GM12864 (cell line): ENCODE results near the gene NHLH1.

Experiments used
- DNase-seq: peaks from one replicate; pipeline ENCODE4 v3.0.0-alpha.2; 2011; ENCODE audit warnings: low read depth
- H3K4me3 ChIP-seq: 2 replicates; pipeline ENCODE4 v1.5.1; 2011; ENCODE audit warnings: mild to moderate bottlenecking, low read depth, low read length, control low read depth
- CTCF ChIP-seq: IDR thresholded peaks from 2 replicates; pipeline ENCODE4 v1.5.1; 2011; ENCODE audit warnings: low read depth, mild to moderate bottlenecking, moderate library complexity, low read length, control low read depth, inconsistent platforms; ENCODE audit errors: missing control alignments

The NHLH1 gene

GRCh38 chr1:160410406-160411005 is 43.6 kb downstream of the NHLH1 start:
- no peak overlapping the region for H3K4me3 ChIP-seq
- TF ChIP-seq CTCF, result no peak
- no peak for DNase-seq

- H3K4me3 ChIP-seq, result no peak overlapping the region
- no peak for DNase-seq
- TF ChIP-seq CTCF, result no peak
These were observed 44.6 kb downstream of the NHLH1 start for GRCh38 chr1:160411271-160412027.

GRCh38 chr1:160412028-160412362 is 45.1 kb downstream of the NHLH1 start:
- DNase-seq, result no peak
- H3K4me3 ChIP-seq, result no peak overlapping the region
- TF ChIP-seq CTCF, result no peak

- DNase-seq, result no peak
These were observed 46.8 kb downstream of the NHLH1 start for GRCh38 chr1:160413716-160414115.

GRCh38 chr1:160414881-160415280 is 48.0 kb downstream of the NHLH1 start:
- DNase-seq, result no peak
- H3K4me3 ChIP-seq, result no peak overlapping the region
- TF ChIP-seq CTCF, result no peak

More at GRCh38 chr1:160413716-160414115, 46.8 kb downstream of the NHLH1 start:
- H3K4me3 ChIP-seq, result no peak overlapping the region
- TF ChIP-seq CTCF, result no peak

GRCh38 chr1:160415696-160416290 is 48.9 kb downstream of the NHLH1 start:
- TF ChIP-seq CTCF, result no peak
- no peak overlapping the region for H3K4me3 ChIP-seq
- no peak for DNase-seq

GRCh38 chr1:160416369-160416768 is 49.5 kb downstream of the NHLH1 start:
- no peak overlapping the region for H3K4me3 ChIP-seq
- TF ChIP-seq CTCF, result peak; percentile 35
- no peak for DNase-seq
